Dendritic cell treated with granulocyte-macrophage colony-stimulating factor and Interleukin-4, amounts not matched to agents 40 ng/mL and 50 ng/mL, for 4 days (primary cell): ENCODE data around the gene PPM1E.

Source experiments
- H3K27ac Mint-ChIP-seq: one replicate; pipeline ENCODE4 v1.8.0; 2022; ENCODE audit warnings: mild to moderate bottlenecking, mixed read lengths
- H3K27me3 Mint-ChIP-seq: one replicate; pipeline ENCODE4 v1.8.0; 2022; ENCODE audit warnings: mild to moderate bottlenecking, mixed read lengths
- H3K36me3 Mint-ChIP-seq: one replicate; pipeline ENCODE4 v1.8.0; 2022; ENCODE audit warnings: low read depth, mixed read lengths
- H3K4me1 Mint-ChIP-seq: one replicate; pipeline ENCODE4 v1.8.0; 2022; ENCODE audit warnings: low read depth, mixed read lengths
- H3K4me3 Mint-ChIP-seq: one replicate; pipeline ENCODE4 v1.8.0; 2022; ENCODE audit warnings: mild to moderate bottlenecking, moderate library complexity, mixed read lengths
- H3K9me3 Mint-ChIP-seq: one replicate; pipeline ENCODE4 v1.8.0; 2022; ENCODE audit warnings: mixed read lengths
- intact Hi-C: fragments of 100-400 bp; cut with micrococcal nuclease; formaldehyde crosslinking; loops from one replicate; pipeline ENCODE4 v1.15.0; 2022

PPM1E gene

DNA sequence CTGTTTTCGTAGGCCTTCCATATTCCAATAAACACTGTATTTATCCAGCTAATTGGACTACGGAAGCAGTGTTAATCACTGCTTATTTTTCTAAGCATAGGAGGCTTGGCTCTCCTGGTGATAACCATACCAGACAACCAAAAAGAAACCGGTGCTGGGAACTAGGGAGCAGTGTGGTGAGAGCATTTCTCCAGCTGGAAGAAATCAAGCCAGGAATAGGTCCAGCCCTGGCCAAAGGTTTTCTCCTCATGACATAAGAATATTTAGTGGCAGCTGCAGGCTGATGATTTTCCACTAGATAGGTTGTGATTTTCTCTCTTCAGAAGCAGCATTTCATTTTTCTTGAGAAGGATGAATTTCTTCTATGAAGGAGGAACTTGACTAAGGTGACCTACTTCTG, 209.6 kb downstream of the PPM1E start:
- no peak overlapping the region for H3K27ac Mint-ChIP-seq
- no peaks in the 10 kb centered on the region for H3K9me3 Mint-ChIP-seq
- H3K4me3 Mint-ChIP-seq, result no peak overlapping the region
- no peaks in the 10 kb centered on the region for H3K36me3 Mint-ChIP-seq
- intact Hi-C loops, result no loop called here
- peaks cover 14% of the 10 kb centered on the region for H3K4me1 Mint-ChIP-seq
- peaks cover 3% of the 10 kb centered on the region for H3K27me3 Mint-ChIP-seq

DNA sequence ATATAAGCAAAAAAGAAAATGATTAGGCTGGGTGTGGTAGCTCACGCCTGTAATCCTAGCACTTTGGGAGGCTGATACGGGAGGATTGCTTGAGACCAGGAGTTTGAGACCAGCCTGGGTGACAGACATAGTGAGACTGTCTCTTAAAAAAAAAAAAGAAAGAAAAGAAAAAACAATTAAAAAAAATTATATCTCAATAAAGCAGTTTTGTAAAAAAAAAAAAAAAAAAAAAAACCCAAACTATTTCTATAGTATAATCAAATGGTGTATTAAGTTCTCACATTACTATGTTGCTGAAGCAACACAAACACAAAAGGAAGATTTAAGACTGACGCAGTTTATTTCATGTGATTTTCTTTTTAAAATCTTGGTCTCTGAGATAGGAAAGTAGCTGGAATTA, 210.6 kb downstream of the PPM1E start:
- H3K4me1 Mint-ChIP-seq, result peaks cover 12% of the 10 kb centered on the region
- intact Hi-C loops, result no loop called here
- no peaks in the 10 kb centered on the region for H3K36me3 Mint-ChIP-seq
- H3K27ac Mint-ChIP-seq, result no peak overlapping the region
- H3K27me3 Mint-ChIP-seq, result peaks cover 3% of the 10 kb centered on the region
- H3K9me3 Mint-ChIP-seq, result no peaks in the 10 kb centered on the region
- H3K4me3 Mint-ChIP-seq, result no peak overlapping the region

DNA sequence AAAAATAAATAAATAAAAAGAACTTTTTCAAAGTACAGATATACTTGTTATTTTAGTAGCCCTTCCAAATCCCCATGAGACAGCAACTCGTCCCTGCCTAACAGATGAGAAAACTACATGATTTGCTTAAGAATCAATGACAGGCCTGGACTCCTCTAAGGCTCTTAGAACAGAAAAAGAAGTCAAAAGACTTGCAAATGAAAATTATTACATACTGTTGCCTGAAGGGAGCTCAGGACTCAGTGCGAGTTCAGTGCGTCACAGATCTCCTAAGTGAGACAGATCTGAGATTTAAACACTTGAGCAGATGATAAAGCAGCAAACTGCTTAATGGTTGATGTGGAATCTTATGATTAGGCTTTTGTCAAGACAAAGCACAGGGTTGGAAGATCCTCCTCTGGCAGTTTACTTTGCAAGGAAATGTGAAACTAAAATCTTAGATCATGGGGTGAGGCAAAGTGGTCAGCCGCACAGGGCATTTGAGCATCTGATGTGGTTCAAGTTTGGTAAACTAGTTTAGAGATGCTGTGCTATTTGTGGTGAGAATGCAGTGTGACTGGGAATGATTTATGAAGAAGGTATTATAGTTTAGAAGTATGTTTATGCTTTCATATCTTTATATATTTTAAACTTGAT, 212.9 kb downstream of the PPM1E start:
- peaks cover 9% of the 10 kb centered on the region for H3K4me1 Mint-ChIP-seq
- H3K36me3 Mint-ChIP-seq, result no peaks in the 10 kb centered on the region
- no peaks in the 10 kb centered on the region for H3K9me3 Mint-ChIP-seq
- no peak overlapping the region for H3K27ac Mint-ChIP-seq
- intact Hi-C loops, result no loop called here
- H3K4me3 Mint-ChIP-seq, result no peak overlapping the region
- H3K27me3 Mint-ChIP-seq, result no peaks in the 10 kb centered on the region

DNA sequence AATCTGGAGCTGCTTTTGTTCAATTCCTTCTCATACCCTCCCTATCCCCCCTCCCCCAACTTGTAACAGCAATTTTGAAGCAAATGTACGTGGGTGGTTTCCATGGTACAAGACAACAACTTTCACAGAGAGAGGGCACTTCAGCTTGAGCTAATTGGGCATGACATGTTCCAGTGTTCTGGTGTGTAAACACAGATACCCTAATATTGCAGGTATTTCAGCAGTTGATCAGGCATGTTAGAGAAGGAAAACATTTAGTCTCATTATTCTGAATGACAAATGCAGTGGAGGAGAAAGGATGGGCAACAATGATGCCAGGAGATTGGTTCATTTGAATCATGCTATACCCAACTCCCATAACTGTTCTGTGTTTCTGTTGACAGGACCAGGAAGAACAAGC, 213.5 kb downstream of the PPM1E start:
- Mint-ChIP-seq H3K4me1 (peaks cover 9% of the 10 kb centered on the region), H3K36me3 (no peaks in the 10 kb centered on the region), H3K27me3 (no peaks in the 10 kb centered on the region), H3K4me3 (no peak overlapping the region), H3K27ac (no peak overlapping the region), H3K9me3 (no peaks in the 10 kb centered on the region)
- intact Hi-C loops, result no loop called here

DNA sequence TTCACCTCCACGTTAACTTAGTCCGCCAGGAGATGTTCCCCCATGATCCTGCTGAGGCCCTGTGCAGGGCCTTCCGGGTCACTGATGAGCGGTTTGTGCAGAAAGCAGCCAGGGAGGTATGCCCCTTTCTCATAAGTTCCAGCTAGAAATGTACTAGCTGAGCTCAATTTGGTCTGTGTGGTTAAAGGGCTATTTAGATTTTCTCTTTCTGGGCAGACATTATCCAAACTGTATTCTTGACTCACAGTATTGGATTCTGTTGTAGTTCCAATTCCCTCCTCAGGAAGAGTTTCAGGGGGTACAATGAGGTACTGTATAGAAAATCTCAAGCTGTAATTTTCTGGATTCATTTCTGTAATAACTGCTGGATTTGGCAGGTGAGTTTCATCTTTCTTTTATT, 214.0 kb downstream of the PPM1E start:
- Mint-ChIP-seq H3K4me1 (peaks cover 9% of the 10 kb centered on the region), H3K9me3 (no peaks in the 10 kb centered on the region), H3K27me3 (no peaks in the 10 kb centered on the region), H3K36me3 (no peaks in the 10 kb centered on the region), H3K4me3 (no peak overlapping the region), H3K27ac (no peak overlapping the region)
- intact Hi-C loops, result no loop called here

DNA sequence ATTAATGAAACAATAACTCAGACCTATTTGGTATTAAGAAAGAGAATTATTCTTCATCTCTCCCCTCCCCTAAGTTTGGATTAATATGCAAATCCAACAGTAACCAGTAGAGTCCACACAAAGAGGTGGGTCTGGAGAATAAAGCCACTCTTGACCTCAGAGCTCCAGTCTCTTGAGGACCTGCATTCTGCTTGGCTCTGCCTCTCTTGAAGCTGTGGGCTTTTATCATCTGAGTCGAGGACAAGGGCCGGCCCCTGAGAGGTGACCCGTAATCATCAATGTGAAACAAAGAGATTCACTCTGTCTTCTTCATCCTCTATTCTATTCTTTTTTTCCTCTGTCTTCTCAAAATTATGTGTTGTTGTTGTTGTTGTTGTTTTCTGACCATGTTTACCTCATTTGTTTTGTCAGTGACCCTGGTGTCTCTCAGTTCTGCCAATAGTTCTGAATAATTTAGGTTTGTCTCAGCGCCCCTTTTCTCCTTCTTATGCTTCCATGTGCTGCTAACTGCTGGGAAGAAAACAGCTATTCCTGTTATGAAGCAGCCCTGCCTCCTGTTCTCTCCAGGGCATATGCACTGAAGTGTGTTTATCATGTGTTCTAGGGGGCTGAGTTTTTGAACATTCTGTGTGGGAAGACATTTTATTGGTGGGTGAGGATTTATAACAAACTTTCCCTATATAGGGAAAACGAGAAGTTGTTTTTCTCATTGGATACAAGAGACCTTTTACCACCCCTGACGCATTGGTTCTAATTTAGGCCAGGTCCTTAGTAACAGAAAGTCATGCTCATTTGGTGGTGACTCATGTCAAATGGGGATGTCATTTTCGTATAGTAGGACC, 215.2 kb downstream of the PPM1E start:
- Mint-ChIP-seq H3K36me3 (no peaks in the 10 kb centered on the region), H3K27ac (no peak overlapping the region), H3K4me3 (no peak overlapping the region), H3K9me3 (no peaks in the 10 kb centered on the region), H3K4me1 (peaks cover 15% of the 10 kb centered on the region), H3K27me3 (no peaks in the 10 kb centered on the region)
- intact Hi-C loops, result no loop called here

DNA sequence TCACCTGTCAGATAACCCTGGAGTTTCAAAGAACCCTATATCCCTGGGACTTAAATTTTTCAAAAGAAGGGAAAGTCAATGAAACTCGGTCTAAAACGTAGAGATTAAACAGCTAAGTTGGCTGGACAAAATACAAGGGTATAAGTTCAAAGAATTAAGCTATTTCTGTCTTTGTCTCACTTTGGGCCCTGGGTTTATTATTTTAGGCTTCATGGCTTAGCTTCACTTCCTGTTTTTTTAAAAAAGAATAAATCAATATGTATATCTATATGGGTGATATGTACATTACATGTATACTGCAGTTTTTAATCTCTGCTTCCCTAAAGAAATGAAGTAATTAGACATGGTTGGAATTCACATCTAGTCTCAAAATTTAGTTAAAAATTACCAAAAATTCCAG, 218.7 kb downstream of the PPM1E start:
- Mint-ChIP-seq H3K36me3 (no peaks in the 10 kb centered on the region), H3K4me3 (no peak overlapping the region), H3K27me3 (no peaks in the 10 kb centered on the region), H3K9me3 (no peaks in the 10 kb centered on the region), H3K27ac (no peak overlapping the region), H3K4me1 (peaks cover 17% of the 10 kb centered on the region)
- intact Hi-C loops, result no loop called here

DNA sequence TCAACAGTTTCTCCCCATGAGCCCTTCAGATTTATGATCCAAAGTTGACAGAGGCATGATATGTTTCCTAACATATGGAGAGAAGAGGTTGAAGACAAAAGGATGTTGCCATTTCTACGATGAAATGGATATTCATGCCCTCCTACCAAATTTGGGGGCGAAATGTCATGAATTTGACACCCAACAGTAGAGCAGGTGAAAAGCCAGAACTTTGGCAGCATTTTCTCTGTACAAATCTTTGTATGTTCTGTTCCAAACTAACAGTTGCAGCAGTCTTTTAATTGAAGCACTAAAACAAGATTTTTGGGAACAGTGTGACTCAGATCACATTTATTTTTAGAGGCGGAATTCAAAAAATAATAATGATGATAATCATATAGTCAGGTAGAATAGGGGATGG, 220.9 kb downstream of the PPM1E start:
- Mint-ChIP-seq H3K27ac (no peak overlapping the region), H3K27me3 (no peaks in the 10 kb centered on the region), H3K4me1 (peaks cover 16% of the 10 kb centered on the region), H3K36me3 (no peaks in the 10 kb centered on the region), H3K9me3 (no peaks in the 10 kb centered on the region), H3K4me3 (no peak overlapping the region)
- intact Hi-C loops, result no loop called here

DNA sequence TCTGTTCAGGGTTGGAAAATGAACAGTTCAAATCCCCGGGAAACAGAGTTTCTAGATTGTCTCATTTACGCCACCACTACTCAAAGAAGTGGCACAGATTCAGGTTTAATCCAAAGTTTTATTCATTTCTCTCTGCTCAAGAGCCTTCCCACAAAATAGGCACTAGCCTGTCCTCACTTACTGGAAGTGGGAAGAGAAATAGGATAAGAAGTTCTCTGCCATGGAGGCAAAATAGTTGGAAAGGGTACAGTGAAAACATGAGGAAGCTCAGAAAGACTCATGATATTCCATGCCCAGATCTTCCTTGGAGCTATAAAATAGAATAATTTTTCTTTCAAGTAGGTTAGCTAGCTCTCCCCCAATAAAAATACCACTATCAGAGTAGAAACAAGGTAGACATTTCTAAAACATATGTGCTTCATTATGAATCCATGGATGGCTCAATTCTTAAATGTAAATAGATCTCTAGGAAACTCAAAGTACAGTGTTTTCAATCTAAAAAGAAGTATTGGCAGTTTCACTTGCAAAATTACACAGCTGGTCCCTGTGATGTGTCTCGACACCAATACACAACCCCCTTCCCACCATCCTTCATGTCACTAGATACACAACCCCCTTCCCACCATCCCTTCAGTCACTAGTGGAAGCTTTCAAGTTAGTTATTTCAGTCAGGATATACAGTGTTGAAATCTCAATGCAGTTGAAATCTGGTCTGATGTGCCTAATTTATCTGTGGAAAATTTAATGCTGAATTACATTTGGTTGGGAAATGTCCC, 225.2 kb downstream of the PPM1E start:
- no peaks in the 10 kb centered on the region for H3K27me3 Mint-ChIP-seq
- intact Hi-C loops, result no loop called here

DNA sequence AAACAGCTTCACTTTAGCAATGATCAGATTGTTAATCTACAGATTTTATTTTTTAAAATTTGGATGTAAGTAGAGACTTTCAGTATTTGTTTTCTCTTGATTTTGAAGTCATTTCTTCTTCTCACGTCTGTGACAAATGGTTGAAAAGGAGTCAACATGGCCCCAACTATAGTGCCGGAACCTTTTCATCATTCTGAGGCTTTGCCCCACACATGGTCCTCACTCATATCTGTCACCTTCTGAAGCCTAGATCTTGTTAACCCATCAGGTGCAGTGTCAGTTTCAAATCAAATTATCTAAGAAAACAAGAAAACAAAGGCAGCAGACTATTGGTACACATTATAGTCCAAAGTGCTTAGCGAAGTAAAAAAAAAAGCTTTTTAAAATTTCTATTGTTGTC, 227.0 kb downstream of the PPM1E start:
- Mint-ChIP-seq H3K9me3 (no peaks in the 10 kb centered on the region), H3K4me3 (no peak overlapping the region), H3K36me3 (no peaks in the 10 kb centered on the region), H3K27ac (no peak overlapping the region), H3K27me3 (no peaks in the 10 kb centered on the region), H3K4me1 (peaks cover 4% of the 10 kb centered on the region)
- intact Hi-C loops, result no loop called here

More for the DNA sequence above, 225.2 kb downstream of the PPM1E start:
- no peaks in the 10 kb centered on the region for H3K36me3 Mint-ChIP-seq
- no peak overlapping the region for H3K4me3 Mint-ChIP-seq
- no peaks in the 10 kb centered on the region for H3K9me3 Mint-ChIP-seq
- no peak overlapping the region for H3K27ac Mint-ChIP-seq
- peaks cover 6% of the 10 kb centered on the region for H3K4me1 Mint-ChIP-seq

DNA sequence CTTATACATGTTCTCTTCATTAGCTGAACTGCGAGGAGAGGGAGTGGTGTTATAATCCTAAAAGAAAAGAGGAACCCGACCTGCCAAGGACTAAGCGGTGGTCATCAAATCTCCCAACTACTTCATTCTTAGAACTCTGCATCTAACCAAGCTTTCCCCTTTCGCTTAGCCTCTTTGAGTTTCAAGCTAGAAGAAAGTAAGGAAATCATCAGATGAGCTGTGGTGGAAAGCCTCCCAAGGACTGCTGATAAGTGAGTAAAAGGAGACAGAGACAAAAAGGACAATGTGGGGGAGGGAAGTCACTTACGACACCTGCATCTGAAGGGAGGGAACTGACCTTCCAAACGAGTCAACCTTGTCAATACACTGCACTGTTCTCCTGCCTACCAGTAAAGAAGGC, 229.7 kb downstream of the PPM1E start:
- Mint-ChIP-seq H3K4me1 (peaks cover 4% of the 10 kb centered on the region), H3K27me3 (no peaks in the 10 kb centered on the region), H3K9me3 (no peaks in the 10 kb centered on the region), H3K27ac (no peak overlapping the region), H3K36me3 (no peaks in the 10 kb centered on the region), H3K4me3 (no peak overlapping the region)
- intact Hi-C loops, result no loop called here

DNA sequence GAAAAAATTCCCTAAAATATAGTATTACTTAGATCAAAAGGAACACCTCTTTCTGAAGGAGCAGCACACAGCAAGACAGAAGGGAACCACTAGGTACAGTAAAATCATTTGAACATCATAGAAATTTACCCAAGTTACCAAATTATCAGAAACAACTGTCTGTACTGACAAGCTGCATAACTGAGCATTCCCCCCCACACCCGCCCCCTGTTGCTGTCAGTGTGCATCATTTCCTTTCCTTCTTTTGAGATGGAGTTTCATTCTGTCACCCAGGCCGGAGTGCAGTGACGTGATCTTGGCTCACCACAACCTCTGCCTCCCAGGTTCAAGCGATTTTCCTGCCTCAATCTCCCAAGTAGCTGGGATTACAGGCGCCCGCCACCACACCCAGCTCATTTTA, 230.3 kb downstream of the PPM1E start:
- Mint-ChIP-seq H3K9me3 (no peaks in the 10 kb centered on the region), H3K27me3 (no peaks in the 10 kb centered on the region), H3K27ac (no peak overlapping the region), H3K4me1 (peaks cover 4% of the 10 kb centered on the region), H3K4me3 (no peak overlapping the region), H3K36me3 (no peaks in the 10 kb centered on the region)
- intact Hi-C loops, result no loop called here

DNA sequence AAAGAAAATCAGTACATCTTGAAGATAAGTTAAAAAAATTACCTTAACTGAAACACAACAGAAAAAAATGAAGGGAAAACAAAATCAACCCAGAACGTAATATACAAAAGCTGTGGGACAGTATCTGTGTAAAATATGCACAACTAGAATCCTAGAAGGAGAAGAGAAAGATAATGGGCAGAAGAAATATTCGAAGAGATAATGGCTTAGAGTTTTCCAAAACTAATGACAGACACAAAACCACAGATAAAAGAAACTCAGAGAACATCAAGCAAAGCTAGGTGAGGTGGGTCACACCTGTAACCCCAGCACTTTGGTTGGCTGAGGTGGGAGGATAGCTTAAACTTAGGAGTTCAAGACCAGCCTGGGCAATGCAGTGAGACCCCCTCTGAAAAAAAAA, 234.0 kb downstream of the PPM1E start:
- H3K27ac Mint-ChIP-seq, result no peak overlapping the region
- no peaks in the 10 kb centered on the region for H3K27me3 Mint-ChIP-seq
- intact Hi-C loops, result no loop called here
- H3K4me1 Mint-ChIP-seq, result peaks cover 4% of the 10 kb centered on the region
- peaks cover 11% of the 10 kb centered on the region for H3K36me3 Mint-ChIP-seq
- no peaks in the 10 kb centered on the region for H3K9me3 Mint-ChIP-seq
- H3K4me3 Mint-ChIP-seq, result no peak overlapping the region

DNA sequence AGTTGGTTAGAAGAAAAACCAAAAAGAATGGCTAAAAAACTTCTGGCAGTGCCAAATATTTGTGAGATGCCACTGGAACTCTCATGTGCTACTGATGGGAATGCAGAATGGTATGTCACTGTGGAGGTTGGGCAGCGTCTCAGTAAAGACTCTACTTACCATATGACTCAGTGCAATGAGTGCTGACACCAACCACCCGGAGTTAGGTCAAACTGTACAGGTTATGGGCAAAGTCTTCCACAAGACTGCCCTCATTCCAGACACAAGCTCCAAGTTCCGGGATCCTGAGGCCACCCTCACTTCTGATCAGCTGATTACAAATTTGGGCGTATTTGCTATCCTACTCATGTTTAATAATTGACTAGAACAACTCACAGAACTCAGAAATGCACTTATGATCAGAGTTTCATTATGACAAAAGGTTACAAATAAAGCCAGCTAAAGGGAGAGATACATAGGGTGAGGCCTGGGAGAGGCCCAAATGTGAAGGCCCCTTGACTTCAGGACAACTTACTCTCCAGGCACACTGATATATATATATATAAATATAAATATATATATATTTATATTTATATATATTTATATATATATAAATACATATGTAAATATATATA, 236.2 kb downstream of the PPM1E start:
- intact Hi-C loops, result no loop called here

More for the DNA sequence above, 236.2 kb downstream of the PPM1E start:
- Mint-ChIP-seq H3K27ac (no peak overlapping the region), H3K36me3 (peaks cover 11% of the 10 kb centered on the region), H3K4me1 (peaks cover 4% of the 10 kb centered on the region), H3K27me3 (no peaks in the 10 kb centered on the region), H3K4me3 (no peak overlapping the region), H3K9me3 (no peaks in the 10 kb centered on the region)
